GM18951 (cell line): ENCODE measurements around the gene TMEM59L.

ENCODE experiments used
- POLR2A ChIP-seq: IDR thresholded peaks from 4 replicates; pipeline ENCODE4 v1.6.1; 2011; ENCODE audit warnings: mild to moderate bottlenecking; ENCODE audit not compliant: insufficient read length, insufficient read depth; ENCODE audit errors: extremely low read depth
- in situ Hi-C: fragments of 300-500 bp; cut with MboI; formaldehyde crosslinking; loops from one replicate; pipeline ENCODE4 v1.12.0; 2022; ENCODE audit warnings: low sequenced_read_pairs, mixed read lengths, inconsistent platforms; ENCODE audit not compliant: unreplicated experiment

Gene TMEM59L

GRCh38 chr19:18659281-18660050 lies 46.8 kb downstream of the TMEM59L start:
- in situ Hi-C loops = no loop called here
- TF ChIP-seq POLR2A = no peak

GRCh38 chr19:18660051-18660910 lies 47.6 kb downstream of the TMEM59L start:
- in situ Hi-C loops = no loop called here

GRCh38 chr19:18660939-18661670 lies 48.4 kb downstream of the TMEM59L start:
- in situ Hi-C loops = no loop called here
- no peak for TF ChIP-seq POLR2A

More at GRCh38 chr19:18660051-18660910, 47.6 kb downstream of the TMEM59L start:
- TF ChIP-seq POLR2A = no peak

- TF ChIP-seq POLR2A = no peak
- in situ Hi-C loops = no loop called here
Measured at GRCh38 chr19:18662972-18663732, 50.5 kb downstream of the TMEM59L start.

- in situ Hi-C loops = no loop called here
- TF ChIP-seq POLR2A = no peak
Measured at GRCh38 chr19:18663940-18664530, 51.4 kb downstream of the TMEM59L start.

GRCh38 chr19:18665771-18666202 lies 53.1 kb downstream of the TMEM59L start:
- in situ Hi-C loops = no loop called here
- TF ChIP-seq POLR2A = no peak

GRCh38 chr19:18666317-18666716 lies 53.6 kb downstream of the TMEM59L start:
- in situ Hi-C loops = no loop called here

GRCh38 chr19:18666784-18667183 lies 54.1 kb downstream of the TMEM59L start:
- in situ Hi-C loops = no loop called here
- no peak for TF ChIP-seq POLR2A

More at GRCh38 chr19:18666317-18666716, 53.6 kb downstream of the TMEM59L start:
- TF ChIP-seq POLR2A = no peak

GRCh38 chr19:18667531-18668251 lies 55.0 kb downstream of the TMEM59L start:
- in situ Hi-C loops = no loop called here
- TF ChIP-seq POLR2A = no peak

- in situ Hi-C loops = no loop called here
- no peak for TF ChIP-seq POLR2A
Measured at GRCh38 chr19:18668252-18668631, 55.6 kb downstream of the TMEM59L start.

- in situ Hi-C loops = no loop called here
- TF ChIP-seq POLR2A = no peak
Measured at GRCh38 chr19:18668744-18669523, 56.3 kb downstream of the TMEM59L start.
